ENCODE results near the gene HPCA.

Gene HPCA

GRCh38 chr1:32890516-32891240, 4.4 kb downstream of the HPCA start:
- DNase-seq: no peak

- DNase-seq: no peak
These were observed 4.9 kb downstream of the HPCA start for GRCh38 chr1:32891241-32891570.

- no peak for DNase-seq
These were observed 5.3 kb downstream of the HPCA start for GRCh38 chr1:32891630-32892029.

GRCh38 chr1:32892368-32893197, 6.3 kb downstream of the HPCA start:
- peak; percentile 51 for DNase-seq

- peak; percentile 66 for DNase-seq
These were observed 7.1 kb downstream of the HPCA start for GRCh38 chr1:32893198-32894018.

- no peak for DNase-seq
These were observed 7.8 kb downstream of the HPCA start for GRCh38 chr1:32894019-32894600.

GRCh38 chr1:32894681-32895080, 8.4 kb downstream of the HPCA start:
- no peak for DNase-seq

GRCh38 chr1:32895325-32896215, 9.3 kb downstream of the HPCA start:
- no peak for DNase-seq

GRCh38 chr1:32896451-32896850, 10.2 kb downstream of the HPCA start:
- DNase-seq: no peak

GRCh38 chr1:32897082-32898049, 11.1 kb downstream of the HPCA start:
- no peak for DNase-seq

- DNase-seq: no peak
These were observed 11.8 kb downstream of the HPCA start for GRCh38 chr1:32898056-32898455.

GRCh38 chr1:32898958-32899357, 12.7 kb downstream of the HPCA start:
- no peak for DNase-seq

GRCh38 chr1:32899586-32900296, 13.4 kb downstream of the HPCA start:
- DNase-seq: no peak

- no peak for DNase-seq
These were observed 14.2 kb downstream of the HPCA start for GRCh38 chr1:32900371-32900955.

- peak; percentile 38 for DNase-seq
These were observed 14.9 kb downstream of the HPCA start, which contains the start of gene TMEM54 for GRCh38 chr1:32900956-32901822. Gene TMEM54, minus strand, starts transcription at chr1:32901389. Its CDS starts 151 bp downstream, at chr1:32901238.

- DNase-seq: no peak
These were observed 15.7 kb downstream of the HPCA start for GRCh38 chr1:32901823-32902534.

GRCh38 chr1:32902535-32902920, 16.2 kb downstream of the HPCA start:
- DNase-seq: no peak

Data from EL (cell line).